LNCaP clone FGC (cell line): Measurements from ENCODE around the gene LPCAT2.

Source experiments
- DNase-seq: peaks from one replicate; pipeline ENCODE4 v3.0.0-alpha.2; 2011; ENCODE audit warnings: low read depth
- H3K4me3 ChIP-seq: 2 replicates; pipeline ENCODE4 v1.5.1; 2011; ENCODE audit warnings: mild to moderate bottlenecking, low read depth, low read length, control low read depth
- CTCF ChIP-seq: IDR thresholded peaks from 2 replicates; pipeline ENCODE4 v1.5.1; 2012; ENCODE audit warnings: mild to moderate bottlenecking; ENCODE audit not compliant: control insufficient read depth, insufficient read depth; ENCODE audit errors: extremely low read depth

Gene LPCAT2

GRCh38 chr16:55475919-55476318 is 33.0 kb upstream of the LPCAT2 start:
- DNase-seq = no peak
- H3K4me3 ChIP-seq = no peak overlapping the region
- TF ChIP-seq CTCF = no peak

DNA sequence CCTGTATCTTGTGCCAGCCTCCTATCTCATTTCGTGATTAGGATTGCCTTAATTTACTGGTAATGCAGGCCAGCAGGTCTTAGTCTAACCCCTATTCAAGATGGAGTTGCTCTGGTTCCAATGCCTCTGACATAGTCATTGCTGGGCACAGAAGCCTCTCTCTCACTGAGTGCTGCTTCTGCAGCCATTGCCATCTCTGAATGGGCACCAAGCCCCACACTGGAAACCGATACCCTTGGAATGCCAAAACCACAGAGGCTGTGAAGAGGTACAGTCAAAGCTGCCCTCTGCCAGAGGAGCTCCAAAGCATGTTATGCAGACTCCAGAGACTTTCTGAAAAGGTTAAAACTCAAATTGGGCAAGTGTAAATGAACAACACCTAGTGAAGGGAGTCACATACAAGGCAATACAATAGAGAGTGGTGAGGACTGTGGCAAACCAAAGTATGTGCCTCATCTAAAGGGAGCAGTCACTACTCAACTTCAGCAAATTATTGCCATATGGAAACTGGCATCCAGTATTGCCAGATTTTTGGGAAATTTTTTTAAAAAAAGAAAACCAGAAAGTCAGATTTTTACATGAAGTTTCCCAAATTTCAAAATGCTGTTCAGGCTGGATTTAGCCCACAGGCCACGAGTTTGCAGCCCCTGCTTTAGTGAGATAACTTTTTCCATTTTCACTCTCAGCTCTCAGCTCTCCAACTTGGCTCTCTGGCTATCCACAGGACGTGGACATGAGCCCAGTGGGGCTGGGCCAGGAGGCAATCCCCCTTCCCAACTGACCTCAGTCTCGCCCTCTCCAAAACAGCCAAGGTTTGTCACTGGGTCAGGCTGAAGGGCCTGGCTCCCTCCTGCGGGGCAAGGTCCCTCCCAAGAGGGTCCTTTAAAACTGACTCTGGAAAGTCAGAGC is 32.0 kb upstream of the LPCAT2 start:
- H3K4me3 ChIP-seq = no peak overlapping the region
- DNase-seq = no peak
- no peak for TF ChIP-seq CTCF

DNA sequence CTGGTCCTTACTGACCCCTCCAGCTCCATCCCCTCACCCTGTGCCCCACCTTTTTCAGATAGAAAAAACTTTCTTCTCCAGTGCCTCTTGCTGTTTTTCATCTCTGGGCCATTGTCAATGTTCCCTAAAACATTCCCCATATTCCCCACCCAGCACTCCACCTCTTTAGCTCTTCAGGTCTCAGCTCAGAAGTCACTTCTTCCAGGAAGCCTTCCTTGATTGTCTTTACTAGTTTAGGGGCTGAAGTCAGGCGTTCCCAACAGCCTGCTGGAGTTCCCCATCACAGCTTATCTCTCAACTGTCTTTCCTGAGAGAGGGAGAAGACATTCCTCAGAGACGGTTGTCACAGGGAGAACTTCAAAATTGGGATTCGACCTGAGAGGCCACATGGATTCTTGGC is 31.1 kb upstream of the LPCAT2 start:
- no peak for TF ChIP-seq CTCF
- H3K4me3 ChIP-seq = no peak overlapping the region
- DNase-seq = no peak

- DNase-seq = no peak
- H3K4me3 ChIP-seq = no peak within 1 kb of the TSS
- TF ChIP-seq CTCF = no peak
Observed at GRCh38 chr16:55478827-55479429, 29.9 kb upstream of the LPCAT2 start, which contains the start of gene MMP2. TSS of gene MMP2 (plus strand) at chr16:55479198. CDS start at chr16:55479480, 282 bp downstream.

- no peak overlapping the region for H3K4me3 ChIP-seq
- DNase-seq = no peak
- no peak for TF ChIP-seq CTCF
Observed at GRCh38 chr16:55479430-55480140, 29.3 kb upstream of the LPCAT2 start.

- no peak overlapping the region for H3K4me3 ChIP-seq
- no peak for TF ChIP-seq CTCF
- DNase-seq = no peak
Observed at GRCh38 chr16:55480228-55480655, 28.6 kb upstream of the LPCAT2 start.
